Fibroblast of villous mesenchyme (primary cell): ENCODE data around the gene ENTPD1. TPM values are rescaled to one million over a fixed set of nuclear protein-coding genes. Genes with fewer than 3 reads are reported as not detected.

Experiments used
- DNase-seq: peaks from one replicate; pipeline ENCODE4 v3.0.0-alpha.2; 2010; ENCODE audit warnings: low read depth
- H3K4me3 ChIP-seq: 2 replicates; pipeline ENCODE4 v1.5.1; 2011; ENCODE audit warnings: low read depth, mild to moderate bottlenecking, low read length
- total RNA-seq: library from RNA; depleted of rRNA; stranded (reverse); fragments of >200 nt; gene quantifications from 2 replicates; pipeline ENCODE4 v1.2.3, GENCODE V29; 2012
- TF ChIP-seq, protein P1 (sequence below): IDR thresholded peaks from 2 replicates; pipeline ENCODE4 v1.5.1; 2012; ENCODE audit warnings: low read depth, mild to moderate bottlenecking, low read length; ENCODE audit not compliant: insufficient read depth

Gene ENTPD1
- total RNA-seq, 1 donor = 0.86 TPM

DNA sequence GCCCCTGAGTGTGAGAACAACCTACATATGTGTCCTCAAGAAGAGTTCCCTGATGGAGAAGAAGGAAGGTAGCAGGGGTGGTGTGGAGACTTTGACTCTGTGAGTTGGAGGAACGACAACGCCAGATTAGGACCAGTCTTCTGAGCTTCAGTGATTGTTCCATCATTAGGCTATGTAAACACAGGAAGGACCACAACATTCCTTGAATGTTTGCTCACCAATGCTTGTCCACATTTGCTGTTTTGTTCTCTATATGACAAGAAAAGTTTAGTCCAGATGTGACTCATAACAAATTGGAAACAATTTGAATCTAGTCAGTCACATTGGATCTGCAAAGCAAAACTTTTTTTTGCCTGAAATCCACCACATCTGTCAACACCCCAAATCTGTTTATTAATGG, 62.7 kb downstream of the ENTPD1 start:
- no peak overlapping the region for H3K4me3 ChIP-seq
- TF ChIP-seq, protein P1, sequence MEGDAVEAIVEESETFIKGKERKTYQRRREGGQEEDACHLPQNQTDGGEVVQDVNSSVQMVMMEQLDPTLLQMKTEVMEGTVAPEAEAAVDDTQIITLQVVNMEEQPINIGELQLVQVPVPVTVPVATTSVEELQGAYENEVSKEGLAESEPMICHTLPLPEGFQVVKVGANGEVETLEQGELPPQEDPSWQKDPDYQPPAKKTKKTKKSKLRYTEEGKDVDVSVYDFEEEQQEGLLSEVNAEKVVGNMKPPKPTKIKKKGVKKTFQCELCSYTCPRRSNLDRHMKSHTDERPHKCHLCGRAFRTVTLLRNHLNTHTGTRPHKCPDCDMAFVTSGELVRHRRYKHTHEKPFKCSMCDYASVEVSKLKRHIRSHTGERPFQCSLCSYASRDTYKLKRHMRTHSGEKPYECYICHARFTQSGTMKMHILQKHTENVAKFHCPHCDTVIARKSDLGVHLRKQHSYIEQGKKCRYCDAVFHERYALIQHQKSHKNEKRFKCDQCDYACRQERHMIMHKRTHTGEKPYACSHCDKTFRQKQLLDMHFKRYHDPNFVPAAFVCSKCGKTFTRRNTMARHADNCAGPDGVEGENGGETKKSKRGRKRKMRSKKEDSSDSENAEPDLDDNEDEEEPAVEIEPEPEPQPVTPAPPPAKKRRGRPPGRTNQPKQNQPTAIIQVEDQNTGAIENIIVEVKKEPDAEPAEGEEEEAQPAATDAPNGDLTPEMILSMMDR = no peak
- DNase-seq = peak; percentile 63

DNA sequence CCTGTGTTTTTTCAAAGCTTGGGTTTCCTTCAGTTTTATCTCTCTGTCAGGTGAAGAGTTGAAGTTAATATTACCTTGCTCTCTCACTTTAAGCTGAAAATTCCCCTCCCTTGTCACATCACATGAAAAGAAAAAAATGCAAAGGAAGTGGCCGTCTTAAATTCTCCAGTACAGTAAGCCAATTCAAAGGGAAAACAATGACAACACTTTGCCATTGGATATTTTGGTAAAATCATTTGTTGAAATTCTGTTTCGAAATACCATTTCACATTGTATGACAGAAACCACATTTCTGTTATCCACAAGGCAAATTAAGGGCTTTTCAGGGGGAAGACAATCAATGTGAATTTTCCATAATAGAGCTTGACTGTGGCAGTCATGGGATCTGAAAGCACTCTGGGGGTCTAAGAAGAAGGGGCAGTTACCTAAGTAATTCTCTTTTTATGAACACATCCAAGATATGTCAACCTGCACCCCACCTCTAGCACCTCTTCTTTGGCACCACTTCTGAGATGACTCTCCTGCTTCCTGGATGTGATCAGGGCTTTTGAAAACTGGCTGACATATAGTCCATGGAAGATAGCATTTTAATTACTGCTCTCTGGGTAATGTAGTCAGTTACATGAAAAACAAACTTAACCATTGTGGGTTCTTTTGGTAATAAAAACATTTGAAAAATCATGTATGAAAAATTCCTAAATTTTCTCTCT, 63.8 kb downstream of the ENTPD1 start:
- no peak overlapping the region for H3K4me3 ChIP-seq
- TF ChIP-seq, protein P1 = no peak
- no peak for DNase-seq

DNA sequence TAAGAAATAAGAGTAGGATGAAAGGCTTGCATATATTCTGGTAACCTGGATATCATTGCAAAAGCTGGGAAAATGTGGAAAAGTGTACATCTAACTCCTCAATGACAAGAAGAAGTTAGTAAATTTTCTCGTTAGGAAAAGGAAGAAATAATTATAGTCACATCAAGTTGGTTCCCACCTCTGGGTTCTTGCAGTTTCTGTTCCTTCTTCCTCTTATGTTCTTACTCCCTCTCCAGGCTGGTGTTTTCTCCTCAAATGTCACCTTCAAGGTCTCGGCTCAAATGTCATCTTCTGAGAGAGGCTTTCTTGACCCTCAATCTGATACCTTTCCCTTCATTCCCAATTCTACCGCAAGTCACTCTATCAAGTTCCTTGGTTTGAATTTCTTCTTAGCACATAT, 64.4 kb downstream of the ENTPD1 start:
- no peak for DNase-seq
- H3K4me3 ChIP-seq = no peak overlapping the region
- TF ChIP-seq, protein P1 = no peak

DNA sequence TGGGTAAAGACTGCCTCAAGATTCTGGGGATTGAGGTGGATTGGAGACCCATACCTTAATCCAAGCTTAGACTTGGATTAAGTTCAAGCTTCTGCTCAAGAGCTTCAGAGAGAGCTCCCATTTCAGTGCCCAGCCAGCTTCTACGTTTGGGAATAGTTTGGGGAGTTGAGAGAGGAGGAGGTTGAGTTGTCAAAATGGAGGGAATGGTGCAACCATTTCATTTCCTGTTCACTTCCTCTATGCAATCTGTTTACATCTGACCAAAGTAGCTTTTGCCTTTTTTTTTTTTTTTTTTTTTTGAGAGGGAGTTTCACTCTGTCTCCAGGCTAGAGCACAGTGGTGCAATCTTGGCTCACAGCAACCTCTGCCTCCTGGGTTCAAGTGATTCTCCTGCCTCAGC, 65.8 kb downstream of the ENTPD1 start:
- no peak overlapping the region for H3K4me3 ChIP-seq
- TF ChIP-seq, protein P1 = no peak
- no peak for DNase-seq

DNA sequence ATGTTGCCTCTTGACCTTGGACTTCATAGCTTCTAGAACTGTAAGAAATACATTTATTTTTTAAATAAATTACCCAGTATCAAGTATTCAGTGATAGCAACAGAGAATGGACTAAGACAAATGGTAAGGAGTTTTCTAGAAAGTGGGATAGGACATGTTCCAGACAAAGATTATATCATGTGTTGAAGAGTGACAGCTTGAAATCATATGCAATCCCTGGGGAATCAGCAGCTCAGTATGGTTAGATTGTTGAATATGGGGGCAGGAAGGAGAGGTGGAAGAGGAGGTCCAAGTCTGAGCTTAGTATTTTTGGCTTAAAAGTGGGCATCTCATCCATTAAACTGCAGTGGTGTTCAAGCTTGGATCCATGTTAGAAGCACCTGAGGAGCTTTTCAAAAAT, 74.1 kb downstream of the ENTPD1 start:
- no peak for DNase-seq
- H3K4me3 ChIP-seq = no peak overlapping the region
- TF ChIP-seq, protein P1 = no peak

DNA sequence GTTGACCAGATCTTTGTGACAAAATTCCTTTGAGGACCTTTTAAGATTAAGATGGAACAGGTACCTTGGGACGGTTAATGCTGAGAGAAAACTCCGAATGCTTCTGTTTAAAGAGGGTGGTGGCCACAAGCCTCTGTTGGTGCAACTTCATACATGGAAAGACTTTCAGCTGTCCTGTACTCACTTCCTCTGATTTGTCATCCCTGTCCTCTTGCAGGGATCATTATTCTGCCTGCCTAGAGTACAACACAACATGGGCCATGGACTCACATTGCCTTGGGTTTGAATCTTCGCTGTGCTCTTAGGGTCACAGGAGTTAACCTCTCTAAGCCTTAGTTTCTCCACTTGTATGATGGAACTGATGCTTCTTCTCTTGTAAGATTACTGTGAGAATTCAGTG, 75.1 kb downstream of the ENTPD1 start:
- TF ChIP-seq, protein P1 = no peak
- H3K4me3 ChIP-seq = no peak overlapping the region
- no peak for DNase-seq

DNA sequence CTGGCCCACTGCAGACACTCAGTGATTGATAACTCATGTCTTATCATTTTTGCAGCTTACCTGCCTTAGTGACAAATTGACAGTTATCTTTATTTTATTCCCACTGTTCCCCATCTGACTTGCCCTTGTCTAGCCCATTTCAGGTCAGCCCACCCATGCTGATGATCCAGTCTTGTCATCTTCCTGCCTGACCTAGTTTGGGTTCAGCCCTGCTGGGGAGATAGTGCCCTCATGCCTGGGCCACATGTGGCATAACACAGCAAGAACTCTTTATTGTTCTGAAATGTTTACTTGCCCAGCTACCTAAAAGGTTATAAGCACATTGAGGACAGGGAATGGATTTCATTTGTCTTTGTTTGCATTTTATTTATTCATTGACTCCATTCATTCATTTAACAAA, 75.6 kb downstream of the ENTPD1 start:
- DNase-seq = no peak
- TF ChIP-seq, protein P1 = no peak
- H3K4me3 ChIP-seq = no peak overlapping the region
